Activated naive CD8-positive, alpha-beta T cell treated with anti-CD3 and anti-CD28 coated beads, Interleukin-2, amount 10 ng/mL, durations not matched to agents 7 days and 5 days (primary cell): ENCODE data around the gene POR. TPM values are rescaled to one million over a fixed set of nuclear protein-coding genes. Genes with fewer than 3 reads are reported as not detected.
A peak's percentile ranks its signal among the peaks of the same experiment; 100 is the strongest.

Experiments
- ATAC-seq: fragments of 150-1000 bp; cut with Tn5 transposase; one replicate; pipeline ENCODE4 v1.10.0; 2021; ENCODE audit warnings: low read depth, moderate library complexity
- POLR2A ChIA-PET: fragments of 350-600 bp; sonication (Branson Sonifier 250); formaldehyde crosslinking; loops from one replicate; lab custom pipeline; 2021; ENCODE audit warnings: antibody characterized with exemption; lab: Charles Lee
- DNase-seq: peaks from one replicate; pipeline ENCODE4 v3.0.0; 2021
- H3K27ac Mint-ChIP-seq: one replicate; pipeline ENCODE4 v1.8.0; 2022; ENCODE audit warnings: mild to moderate bottlenecking, mixed read lengths
- H3K27me3 Mint-ChIP-seq: one replicate; pipeline ENCODE4 v1.8.0; 2022; ENCODE audit warnings: mild to moderate bottlenecking, moderate library complexity, mixed read lengths
- H3K36me3 Mint-ChIP-seq: one replicate; pipeline ENCODE4 v1.8.0; 2021; ENCODE audit warnings: mild to moderate bottlenecking, mixed read lengths
- H3K4me1 Mint-ChIP-seq: one replicate; pipeline ENCODE4 v1.8.0; 2021; ENCODE audit warnings: mixed read lengths
- H3K4me3 Mint-ChIP-seq: one replicate; pipeline ENCODE4 v1.8.0; 2022; ENCODE audit warnings: mild to moderate bottlenecking, moderate library complexity, mixed read lengths
- H3K9me3 Mint-ChIP-seq: one replicate; pipeline ENCODE4 v1.8.0; 2021; ENCODE audit warnings: mixed read lengths
- total RNA-seq, 2 experiments: library from RNA; stranded (reverse); gene quantifications; one replicate each; pipeline ENCODE4 v1.2.3, GENCODE V29; 2021

Gene POR
- total RNA-seq, 2 experiments from 2014 or later: 61.5 to 62.2 TPM

DNA sequence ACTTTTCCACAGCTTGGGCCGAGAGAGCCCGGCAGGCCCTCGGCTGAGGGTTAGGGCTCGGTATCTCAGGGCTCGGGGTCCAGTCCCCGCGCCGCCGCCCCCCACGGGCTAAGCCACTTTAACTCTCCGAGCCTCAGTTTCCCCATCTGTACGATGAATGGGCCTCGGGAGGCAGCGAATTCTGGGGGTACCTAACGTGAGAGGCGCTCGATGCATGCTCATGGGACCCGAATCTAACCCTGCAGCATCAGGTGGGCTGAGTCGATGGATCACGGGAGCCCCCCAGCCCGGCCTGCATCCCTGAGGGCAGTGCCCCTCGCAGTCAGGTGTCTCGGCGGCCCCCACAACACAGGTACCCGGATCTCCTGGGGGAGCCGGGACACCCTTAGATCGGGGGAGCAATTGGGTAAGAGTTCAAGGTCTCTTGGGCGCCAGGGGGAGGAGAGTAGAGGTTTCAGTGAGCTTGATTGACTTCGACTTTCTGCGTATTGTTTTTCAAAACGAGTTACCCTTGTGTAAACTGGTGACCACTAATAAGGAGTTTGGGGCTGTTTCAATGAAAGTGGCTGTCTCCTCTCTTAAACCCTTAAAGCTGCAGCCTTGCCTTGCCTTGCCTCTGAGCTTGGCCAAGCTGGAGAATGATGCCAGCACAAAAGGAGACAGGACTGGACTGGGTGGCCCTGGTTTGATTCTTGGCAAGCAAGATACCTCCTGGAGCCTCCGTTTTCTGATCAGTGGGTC lies 631 bp downstream of the POR start:
- POLR2A ChIA-PET: interaction anchor here (0.9 to 2.8 kb wide), 8 partner anchors 9 to 105 kb away, joined by 3 to 18 read pairs (median 6); partner anchors contain the start of genes RHBDD2 and TMEM120A
- Mint-ChIP-seq H3K27ac (peak overlapping the region; percentile 70), H3K4me3 (peak overlapping the region; percentile 90), H3K36me3 (no peaks in the 10 kb centered on the region), H3K27me3 (peaks cover 4% of the 10 kb centered on the region), H3K9me3 (no peaks in the 10 kb centered on the region), H3K4me1 (peaks cover 26% of the 10 kb centered on the region)
- no peak for ATAC-seq
- peak; percentile 59 for DNase-seq

DNA sequence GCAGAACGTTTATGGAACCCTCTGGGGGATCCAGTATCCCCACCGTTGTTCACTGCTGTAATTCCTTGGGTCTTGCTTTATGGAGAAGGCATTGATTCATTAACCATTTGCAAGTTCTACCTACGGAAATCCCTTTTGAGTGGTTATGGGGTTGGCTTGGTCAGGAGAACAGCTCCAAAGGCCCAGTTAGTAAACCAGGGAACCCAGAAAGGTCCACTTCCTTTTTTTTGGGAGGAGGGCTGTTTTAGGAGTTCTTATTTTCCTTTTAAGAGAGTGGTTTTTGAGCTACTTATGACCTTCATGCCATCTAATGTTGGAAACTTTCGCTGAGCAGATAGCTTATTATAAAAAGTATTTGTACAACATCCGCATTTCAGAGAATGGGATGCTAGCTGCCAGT lies 1.3 kb downstream of the POR start:
- no peak overlapping the region for H3K27ac Mint-ChIP-seq
- H3K27me3 Mint-ChIP-seq: no peaks in the 10 kb centered on the region
- no peak for DNase-seq
- POLR2A ChIA-PET: interaction anchor here (0.9 to 2.8 kb wide), 7 partner anchors 9 to 104 kb away, joined by 3 to 18 read pairs (median 7); partner anchors contain the start of genes RHBDD2 and TMEM120A
- no peaks in the 10 kb centered on the region for H3K9me3 Mint-ChIP-seq
- H3K36me3 Mint-ChIP-seq: no peaks in the 10 kb centered on the region
- peak overlapping the region; percentile 90 for H3K4me3 Mint-ChIP-seq
- no peak for ATAC-seq
- H3K4me1 Mint-ChIP-seq: peaks cover 29% of the 10 kb centered on the region

DNA sequence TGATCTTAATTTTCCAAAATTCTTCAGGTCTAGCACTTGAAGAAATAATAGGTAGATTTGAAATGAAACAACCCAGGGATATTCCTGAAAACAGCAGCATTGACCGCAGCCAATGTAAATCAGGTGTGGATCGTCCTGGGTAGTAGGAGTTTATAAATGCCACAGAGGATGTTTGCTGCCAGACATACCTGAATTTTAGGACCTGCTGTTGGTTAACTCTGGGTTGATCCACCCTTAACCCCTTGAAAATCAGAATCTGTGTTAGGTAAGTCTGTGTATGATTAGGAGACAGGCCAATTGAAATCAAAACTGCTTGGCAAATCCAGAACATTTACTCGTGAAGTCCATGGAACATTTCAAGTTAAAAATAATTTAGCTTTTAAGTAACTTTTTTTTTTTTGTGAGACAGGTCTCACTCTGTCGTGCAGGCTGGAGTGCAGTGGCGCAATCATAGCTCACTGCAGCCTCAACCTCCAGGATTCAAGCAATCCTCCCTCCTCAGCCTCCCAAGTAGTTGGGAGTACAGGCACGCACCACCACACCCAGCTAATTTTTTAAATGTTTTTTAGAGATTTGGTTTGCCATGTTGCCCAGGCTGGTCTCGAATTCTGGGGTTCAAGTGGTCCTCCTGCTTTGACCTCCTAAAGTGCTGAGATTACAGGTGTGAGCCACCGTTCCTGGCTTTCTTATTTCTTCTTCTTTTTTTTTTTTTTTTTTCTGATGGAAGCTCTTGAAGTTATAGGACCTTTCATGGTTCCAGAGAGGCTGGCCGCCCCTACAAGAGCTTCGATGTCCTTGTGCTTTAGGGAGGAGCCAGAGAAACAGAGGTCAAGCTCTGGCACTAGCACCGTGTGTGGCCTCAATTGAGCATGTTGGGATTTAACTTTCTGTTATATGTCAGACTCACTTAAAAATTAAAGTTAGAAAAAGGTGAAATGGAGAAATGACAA lies 2.0 kb downstream of the POR start:
- H3K4me3 Mint-ChIP-seq: no peak overlapping the region

DNA sequence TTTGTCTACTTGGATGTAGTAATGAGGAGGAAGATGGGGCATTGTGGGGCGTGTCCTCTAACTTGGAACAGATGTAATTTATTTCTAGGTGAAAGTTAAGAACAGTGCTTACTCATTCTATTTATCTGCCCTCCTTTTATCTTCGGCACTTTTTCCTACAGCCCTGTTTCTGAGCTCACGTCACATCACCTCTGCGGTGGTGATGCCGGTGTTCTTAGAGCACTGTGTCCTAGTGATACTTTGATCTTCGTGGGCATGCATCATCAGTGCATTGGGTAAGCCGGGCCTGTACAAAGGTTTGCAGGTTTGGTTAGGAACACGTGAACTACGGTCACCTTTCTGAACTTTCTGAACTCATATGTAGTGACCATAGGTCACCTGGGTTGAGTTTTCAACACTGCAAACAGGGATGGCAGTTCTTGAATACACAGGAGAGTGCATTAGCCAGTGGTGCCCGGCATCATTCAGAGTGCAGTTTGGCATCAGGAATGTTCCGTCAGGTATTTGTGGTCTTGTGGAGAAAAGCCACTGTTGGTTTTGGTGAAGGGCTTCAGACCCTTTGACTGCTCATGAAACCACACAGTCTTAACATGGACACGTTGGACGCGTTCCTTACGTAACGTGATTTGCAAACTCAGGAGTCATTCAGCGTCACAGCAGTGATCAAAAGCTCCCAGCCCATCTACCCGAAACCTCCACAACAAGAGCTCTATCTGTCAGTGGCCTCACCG lies 5.6 kb downstream of the POR start:
- Mint-ChIP-seq H3K27me3 (no peaks in the 10 kb centered on the region), H3K9me3 (no peaks in the 10 kb centered on the region), H3K4me1 (peaks cover 26% of the 10 kb centered on the region), H3K27ac (no peak overlapping the region), H3K36me3 (peaks cover 6% of the 10 kb centered on the region), H3K4me3 (no peak overlapping the region)
- POLR2A ChIA-PET: interaction anchor here (0.6 kb wide), 1 partner anchor 18 kb away, joined by 6 read pairs; no protein-coding TSS in a partner anchor
- ATAC-seq (peak; percentile 43), DNase-seq (no peak)

More for the DNA sequence above, 2.0 kb downstream of the POR start:
- H3K27ac Mint-ChIP-seq: no peak overlapping the region
- POLR2A ChIA-PET: interaction anchor here (0.5 kb wide), 1 partner anchor 138 kb away, joined by 3 read pairs; no protein-coding TSS in a partner anchor
- H3K9me3 Mint-ChIP-seq: no peaks in the 10 kb centered on the region
- ATAC-seq (no peak), DNase-seq (no peak)
- no peaks in the 10 kb centered on the region for H3K27me3 Mint-ChIP-seq
- H3K4me1 Mint-ChIP-seq: peaks cover 31% of the 10 kb centered on the region
- peaks cover 6% of the 10 kb centered on the region for H3K36me3 Mint-ChIP-seq

DNA sequence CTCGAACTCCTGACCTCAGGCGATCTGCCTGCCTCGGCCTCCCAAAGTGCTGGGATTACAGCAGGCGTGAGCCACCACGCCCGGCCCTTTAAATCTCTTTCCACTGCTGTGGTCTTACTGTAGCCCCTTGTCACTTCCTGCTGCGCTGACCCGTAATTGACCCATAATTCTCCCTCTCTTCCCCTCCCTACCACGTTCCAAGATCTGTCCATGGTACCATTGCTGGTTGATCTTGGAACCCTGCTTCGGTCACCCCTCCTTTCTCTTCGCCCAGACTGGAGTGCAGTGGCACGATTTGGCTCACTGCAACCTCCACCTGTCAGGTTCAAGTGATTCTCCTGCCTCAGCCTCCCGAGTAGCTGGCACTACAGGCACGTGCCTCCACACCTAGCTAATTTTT lies 6.5 kb downstream of the POR start:
- no peaks in the 10 kb centered on the region for H3K9me3 Mint-ChIP-seq
- H3K27me3 Mint-ChIP-seq: no peaks in the 10 kb centered on the region
- POLR2A ChIA-PET: no interaction called here
- H3K27ac Mint-ChIP-seq: no peak overlapping the region
- H3K4me1 Mint-ChIP-seq: peaks cover 22% of the 10 kb centered on the region
- H3K36me3 Mint-ChIP-seq: peaks cover 6% of the 10 kb centered on the region
- no peak overlapping the region for H3K4me3 Mint-ChIP-seq
- no peak for ATAC-seq
- DNase-seq: no peak

DNA sequence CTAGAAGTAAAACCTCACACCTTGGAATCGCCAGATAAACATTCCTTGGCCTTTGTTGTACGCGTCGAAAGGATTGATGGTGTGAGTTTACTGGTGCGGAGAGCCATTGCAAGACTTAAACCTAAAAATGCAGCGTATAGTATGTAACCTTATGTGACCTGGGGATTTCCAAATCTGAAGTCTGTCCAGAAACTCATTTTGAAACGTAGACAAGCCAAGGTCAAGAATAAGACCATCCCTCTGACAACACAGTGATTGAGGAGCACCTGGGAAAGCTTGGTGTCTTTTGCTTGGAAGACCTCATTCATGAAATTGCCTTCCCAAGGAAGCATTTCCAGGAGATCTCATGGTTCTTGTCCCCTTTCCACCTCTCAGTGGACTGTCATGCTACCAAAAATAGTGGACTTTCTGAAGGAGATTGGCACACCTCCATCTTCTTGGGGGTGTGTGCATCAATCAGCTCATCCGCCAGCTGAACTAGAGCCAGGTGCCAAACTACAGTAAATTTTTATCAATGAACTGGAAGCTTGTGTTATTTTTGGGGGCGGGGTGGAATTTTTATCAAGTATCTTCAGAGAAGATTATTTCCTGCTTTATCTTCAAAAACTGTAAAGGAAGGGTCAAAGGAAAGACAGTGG lies 8.1 kb downstream of the POR start:
- Mint-ChIP-seq H3K36me3 (peaks cover 6% of the 10 kb centered on the region), H3K4me3 (no peak overlapping the region), H3K4me1 (peaks cover 22% of the 10 kb centered on the region), H3K27me3 (no peaks in the 10 kb centered on the region), H3K9me3 (no peaks in the 10 kb centered on the region), H3K27ac (no peak overlapping the region)
- POLR2A ChIA-PET: no interaction called here
- no peak for ATAC-seq
- no peak for DNase-seq

DNA sequence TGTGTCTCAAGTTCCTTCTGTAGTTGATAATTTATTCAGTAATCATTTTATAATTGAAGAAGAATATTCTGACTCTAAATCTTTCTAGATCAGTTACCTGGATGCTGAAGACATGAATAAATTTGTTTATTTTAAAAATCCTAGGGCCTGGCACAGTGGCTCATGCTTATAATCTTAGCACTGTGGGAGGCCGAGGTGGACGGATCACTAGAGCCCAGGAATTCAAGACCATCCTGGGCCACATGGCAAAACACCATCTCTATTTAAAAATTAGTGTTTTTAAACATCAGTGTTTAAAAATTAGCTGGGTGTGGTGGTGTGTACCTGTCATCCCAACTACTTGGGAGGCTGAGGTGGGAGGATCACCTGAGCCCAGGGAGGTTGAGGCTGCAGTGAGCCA lies 9.3 kb downstream of the POR start:
- Mint-ChIP-seq H3K36me3 (peaks cover 6% of the 10 kb centered on the region), H3K4me1 (peaks cover 25% of the 10 kb centered on the region), H3K27me3 (no peaks in the 10 kb centered on the region), H3K27ac (no peak overlapping the region), H3K4me3 (no peak overlapping the region), H3K9me3 (no peaks in the 10 kb centered on the region)
- no peak for DNase-seq
- POLR2A ChIA-PET: no interaction called here
- ATAC-seq: no peak

DNA sequence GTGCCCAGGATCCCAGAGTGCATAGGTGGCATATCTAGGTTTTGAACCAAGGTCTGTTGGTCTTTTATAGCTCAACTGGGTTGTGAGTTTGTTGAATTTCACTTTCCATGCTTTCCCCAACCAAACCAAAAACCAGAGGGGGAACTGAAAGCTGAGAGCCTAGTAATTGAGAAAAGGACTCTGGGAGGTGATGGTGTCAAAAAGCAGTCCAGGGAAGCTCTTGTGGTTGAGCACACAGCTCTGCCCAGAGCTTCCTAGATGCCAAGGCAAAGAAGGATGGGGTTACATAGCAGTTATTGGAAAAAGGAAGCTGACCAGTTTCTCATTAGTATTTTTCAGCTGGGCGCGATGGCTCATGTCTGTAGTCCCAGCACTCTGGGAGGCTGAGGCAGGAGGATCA lies 9.9 kb downstream of the POR start:
- no peaks in the 10 kb centered on the region for H3K27me3 Mint-ChIP-seq
- POLR2A ChIA-PET: interaction anchor here (1.5 kb wide), 1 partner anchor 9 kb away, joined by 7 read pairs; no protein-coding TSS in a partner anchor
- no peak overlapping the region for H3K27ac Mint-ChIP-seq
- no peaks in the 10 kb centered on the region for H3K9me3 Mint-ChIP-seq
- peaks cover 6% of the 10 kb centered on the region for H3K36me3 Mint-ChIP-seq
- peaks cover 22% of the 10 kb centered on the region for H3K4me1 Mint-ChIP-seq
- DNase-seq: no peak
- ATAC-seq: no peak
- no peak overlapping the region for H3K4me3 Mint-ChIP-seq

DNA sequence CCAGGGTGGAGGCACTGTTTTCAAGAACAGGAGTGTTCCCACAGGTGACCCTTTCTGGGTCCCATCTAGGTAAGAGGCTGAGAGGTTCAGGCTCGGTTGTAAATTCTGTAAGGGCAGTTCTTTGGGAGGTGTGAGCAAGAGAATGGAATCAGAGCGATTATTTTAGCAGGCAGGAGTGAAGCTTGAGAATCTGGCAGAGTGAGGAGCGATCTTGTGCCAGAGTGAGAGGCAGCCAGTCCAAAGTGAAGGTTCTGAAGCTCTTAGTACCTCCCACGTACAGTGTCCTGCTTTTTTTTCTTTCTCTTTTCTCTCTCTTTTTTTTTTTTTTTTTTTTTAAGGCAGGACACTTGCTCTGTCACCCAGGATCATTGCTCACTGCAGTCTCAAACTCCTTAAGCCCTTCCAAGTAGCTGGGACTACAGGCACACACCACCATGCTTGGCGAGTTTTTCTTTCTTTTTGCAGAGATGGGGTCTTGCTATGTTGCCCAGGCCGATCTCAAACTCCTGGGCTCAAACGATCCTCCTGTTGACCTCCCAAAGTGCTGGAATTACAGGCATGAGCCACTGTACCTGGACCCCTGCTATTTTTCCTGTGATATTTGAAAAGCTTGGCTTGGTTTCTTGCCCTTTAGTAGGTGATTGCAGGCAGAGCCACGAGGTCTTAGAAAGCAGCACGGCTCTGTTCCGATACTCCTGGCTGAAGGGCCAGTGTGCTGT lies 10.9 kb downstream of the POR start:
- H3K4me1 Mint-ChIP-seq: peaks cover 18% of the 10 kb centered on the region
- ATAC-seq: no peak
- H3K9me3 Mint-ChIP-seq: no peaks in the 10 kb centered on the region
- H3K27ac Mint-ChIP-seq: no peak overlapping the region
- POLR2A ChIA-PET: interaction anchor here (1.1 to 1.5 kb wide), 2 partner anchors 10 to 11 kb away, joined by 3 to 7 read pairs; no protein-coding TSS in a partner anchor
- peaks cover 6% of the 10 kb centered on the region for H3K36me3 Mint-ChIP-seq
- no peaks in the 10 kb centered on the region for H3K27me3 Mint-ChIP-seq
- H3K4me3 Mint-ChIP-seq: no peak overlapping the region
- no peak for DNase-seq

DNA sequence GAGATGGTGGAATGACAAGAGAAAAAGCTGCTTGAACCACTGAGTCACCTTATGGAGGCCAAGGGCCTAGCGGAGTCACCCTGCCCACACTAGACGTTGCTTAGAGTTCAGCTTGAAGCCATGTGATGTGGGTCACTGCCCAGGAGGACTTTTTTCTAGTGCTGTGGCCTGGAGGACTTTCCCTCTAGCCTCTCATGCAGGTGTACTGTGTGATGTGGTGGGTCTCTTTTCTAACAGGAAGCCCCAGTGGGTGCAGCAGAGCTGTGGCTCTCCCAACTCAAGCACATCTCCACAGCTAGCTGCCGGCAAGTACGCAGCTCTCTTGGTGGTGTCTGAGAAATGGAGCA lies 13.6 kb downstream of the POR start:
- ATAC-seq (peak; percentile 96), DNase-seq (peak; percentile 51)
- no peaks in the 10 kb centered on the region for H3K9me3 Mint-ChIP-seq
- peaks cover 4% of the 10 kb centered on the region for H3K36me3 Mint-ChIP-seq
- H3K4me1 Mint-ChIP-seq: peaks cover 14% of the 10 kb centered on the region
- peak overlapping the region; percentile 45 for H3K4me3 Mint-ChIP-seq
- POLR2A ChIA-PET: interaction anchor here (1.0 to 1.6 kb wide), 2 partner anchors 14 to 119 kb away, joined by 3 to 18 read pairs; partner anchors contain the start of genes POR and STYXL1
- H3K27ac Mint-ChIP-seq: peak overlapping the region; percentile 67
- no peaks in the 10 kb centered on the region for H3K27me3 Mint-ChIP-seq

DNA sequence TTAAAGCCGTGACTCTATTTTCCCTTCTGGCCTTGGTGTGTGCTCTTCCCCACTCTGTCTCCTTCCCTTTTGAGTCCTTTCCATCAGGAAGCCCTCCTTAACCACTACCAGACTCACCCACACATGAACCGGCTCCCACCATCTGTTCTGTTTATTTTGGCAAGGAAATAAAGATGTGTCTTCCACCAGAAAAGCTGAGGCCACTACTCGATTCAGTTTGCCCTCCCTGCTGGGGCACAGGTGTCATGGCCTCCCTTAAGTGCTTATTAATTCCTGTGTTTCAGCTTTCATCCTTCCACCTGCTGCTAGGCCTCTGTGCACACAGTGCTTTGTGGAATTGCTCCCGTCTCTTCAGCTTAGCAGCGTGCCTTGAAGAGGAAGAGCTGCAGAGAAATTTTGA lies 16.7 kb downstream of the POR start:
- POLR2A ChIA-PET: no interaction called here
- no peak overlapping the region for H3K4me3 Mint-ChIP-seq
- no peaks in the 10 kb centered on the region for H3K27me3 Mint-ChIP-seq
- H3K27ac Mint-ChIP-seq: no peak overlapping the region
- H3K4me1 Mint-ChIP-seq: peaks cover 9% of the 10 kb centered on the region
- no peaks in the 10 kb centered on the region for H3K9me3 Mint-ChIP-seq
- ATAC-seq: no peak
- peaks cover 4% of the 10 kb centered on the region for H3K36me3 Mint-ChIP-seq
- DNase-seq: no peak
